ENCODE measurements around the gene AHCY. TPM values are rescaled to one million over a fixed set of nuclear protein-coding genes. Genes with fewer than 3 reads are reported as not detected.

The AHCY gene
- total RNA-seq, 1 donor from 2014 or later = 199 TPM

DNA sequence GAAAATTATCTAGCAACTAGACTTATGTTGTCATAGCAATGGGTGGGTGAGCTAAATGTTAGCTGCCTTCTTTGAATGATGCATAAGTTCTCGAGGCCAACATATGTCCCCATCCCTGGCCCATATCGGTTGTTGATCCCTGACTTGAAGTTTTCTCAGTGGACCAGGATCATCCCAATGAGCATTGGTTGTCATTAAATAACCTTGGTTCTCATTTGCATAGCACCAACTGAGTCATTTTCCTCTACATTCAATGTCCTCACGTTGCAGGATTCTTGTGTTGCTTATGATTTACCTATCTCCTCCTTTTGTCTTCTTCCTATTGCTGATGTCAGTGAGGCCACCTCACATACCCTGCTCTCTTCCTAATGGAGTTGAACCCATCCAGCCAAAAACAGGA, 12.1 kb upstream of the AHCY start:
- Histone ChIP-seq H3K36me3 (ENCODE audit: control insufficient read depth, insufficient read depth, low read length) (no peaks in the 10 kb centered on the region), H3K4me3 (ENCODE audit: low read depth, low read length) (no peak overlapping the region), H3K27me3 (ENCODE audit: control insufficient read depth, insufficient read depth, low read length) (peaks cover 7% of the 10 kb centered on the region)
- TF ChIP-seq, protein P1, sequence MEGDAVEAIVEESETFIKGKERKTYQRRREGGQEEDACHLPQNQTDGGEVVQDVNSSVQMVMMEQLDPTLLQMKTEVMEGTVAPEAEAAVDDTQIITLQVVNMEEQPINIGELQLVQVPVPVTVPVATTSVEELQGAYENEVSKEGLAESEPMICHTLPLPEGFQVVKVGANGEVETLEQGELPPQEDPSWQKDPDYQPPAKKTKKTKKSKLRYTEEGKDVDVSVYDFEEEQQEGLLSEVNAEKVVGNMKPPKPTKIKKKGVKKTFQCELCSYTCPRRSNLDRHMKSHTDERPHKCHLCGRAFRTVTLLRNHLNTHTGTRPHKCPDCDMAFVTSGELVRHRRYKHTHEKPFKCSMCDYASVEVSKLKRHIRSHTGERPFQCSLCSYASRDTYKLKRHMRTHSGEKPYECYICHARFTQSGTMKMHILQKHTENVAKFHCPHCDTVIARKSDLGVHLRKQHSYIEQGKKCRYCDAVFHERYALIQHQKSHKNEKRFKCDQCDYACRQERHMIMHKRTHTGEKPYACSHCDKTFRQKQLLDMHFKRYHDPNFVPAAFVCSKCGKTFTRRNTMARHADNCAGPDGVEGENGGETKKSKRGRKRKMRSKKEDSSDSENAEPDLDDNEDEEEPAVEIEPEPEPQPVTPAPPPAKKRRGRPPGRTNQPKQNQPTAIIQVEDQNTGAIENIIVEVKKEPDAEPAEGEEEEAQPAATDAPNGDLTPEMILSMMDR (IDR thresholded peaks at IDR 0.05; ENCODE audit: insufficient read depth, low read length, poor library complexity, severe bottlenecking) = no peak
- no peak for DNase-seq (ENCODE audit: low read depth)

DNA sequence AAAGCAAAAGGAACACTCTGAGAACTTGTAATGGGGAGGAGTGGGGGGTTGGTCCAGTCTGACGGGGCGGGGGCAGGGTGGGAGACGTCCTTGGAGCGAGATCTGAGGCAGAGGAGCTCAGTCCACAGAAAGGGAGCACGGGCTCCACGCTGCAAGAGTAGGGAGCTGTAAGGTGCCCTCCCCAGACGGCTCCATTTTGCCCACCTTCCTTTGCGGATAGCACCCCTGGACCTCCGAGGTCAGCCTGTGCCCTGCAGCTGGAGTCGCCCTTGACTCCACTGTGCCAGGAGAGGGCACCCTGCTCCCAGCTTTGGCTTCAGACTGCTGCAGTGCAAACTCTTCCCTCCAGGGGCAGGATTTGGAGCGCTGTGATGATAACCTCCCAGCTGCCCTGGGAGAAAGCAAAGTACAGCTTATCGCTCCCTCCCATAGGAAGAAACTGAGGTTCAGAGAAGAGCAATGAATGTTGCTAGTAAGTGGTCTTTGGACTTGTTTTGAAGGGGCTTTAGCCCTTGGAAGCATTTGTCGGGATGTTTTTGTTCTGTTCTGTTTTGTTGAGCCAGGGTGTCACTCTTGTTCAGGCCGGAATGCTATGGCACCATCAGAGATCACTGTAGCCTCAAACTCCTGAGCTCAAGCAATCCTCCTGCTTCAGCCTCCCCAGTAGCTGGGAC, 9.5 kb upstream of the AHCY start:
- DNase-seq (ENCODE audit: low read depth) = peak; percentile 34
- Histone ChIP-seq H3K27me3 (ENCODE audit: control insufficient read depth, insufficient read depth, low read length) (peaks cover 7% of the 10 kb centered on the region), H3K4me3 (ENCODE audit: low read depth, low read length) (no peak overlapping the region), H3K36me3 (ENCODE audit: control insufficient read depth, insufficient read depth, low read length) (no peaks in the 10 kb centered on the region)
- TF ChIP-seq, protein P1 (IDR thresholded peaks at IDR 0.05; ENCODE audit: insufficient read depth, low read length, poor library complexity, severe bottlenecking) = peak; percentile 100

DNA sequence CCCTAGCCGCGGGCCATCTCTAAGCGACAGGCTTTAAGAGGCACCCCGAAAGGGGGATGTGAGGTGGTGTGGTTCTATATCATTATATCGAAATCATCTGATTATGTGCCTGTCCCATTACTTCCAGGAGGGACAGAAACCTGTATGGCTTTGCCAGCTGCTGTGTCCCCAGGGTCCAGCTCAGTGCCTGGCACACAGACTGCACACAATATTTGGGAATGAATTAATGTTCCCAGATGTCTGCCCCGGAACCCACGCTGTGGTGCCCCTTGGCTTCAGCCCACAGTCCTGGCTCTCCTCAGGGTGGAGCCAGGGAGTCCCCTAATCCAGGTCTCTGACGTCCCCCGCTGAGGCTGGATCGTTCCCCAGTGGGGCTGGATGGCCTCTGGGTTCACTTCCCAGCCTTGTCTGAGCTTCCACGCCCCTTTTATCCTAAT, 8.9 kb upstream of the AHCY start:
- Histone ChIP-seq H3K27me3 (ENCODE audit: control insufficient read depth, insufficient read depth, low read length) (peaks cover 7% of the 10 kb centered on the region), H3K36me3 (ENCODE audit: control insufficient read depth, insufficient read depth, low read length) (no peaks in the 10 kb centered on the region), H3K4me3 (ENCODE audit: low read depth, low read length) (no peak overlapping the region)
- TF ChIP-seq, protein P1 (IDR thresholded peaks at IDR 0.05; ENCODE audit: insufficient read depth, low read length, poor library complexity, severe bottlenecking) = no peak
- DNase-seq (ENCODE audit: low read depth) = no peak

DNA sequence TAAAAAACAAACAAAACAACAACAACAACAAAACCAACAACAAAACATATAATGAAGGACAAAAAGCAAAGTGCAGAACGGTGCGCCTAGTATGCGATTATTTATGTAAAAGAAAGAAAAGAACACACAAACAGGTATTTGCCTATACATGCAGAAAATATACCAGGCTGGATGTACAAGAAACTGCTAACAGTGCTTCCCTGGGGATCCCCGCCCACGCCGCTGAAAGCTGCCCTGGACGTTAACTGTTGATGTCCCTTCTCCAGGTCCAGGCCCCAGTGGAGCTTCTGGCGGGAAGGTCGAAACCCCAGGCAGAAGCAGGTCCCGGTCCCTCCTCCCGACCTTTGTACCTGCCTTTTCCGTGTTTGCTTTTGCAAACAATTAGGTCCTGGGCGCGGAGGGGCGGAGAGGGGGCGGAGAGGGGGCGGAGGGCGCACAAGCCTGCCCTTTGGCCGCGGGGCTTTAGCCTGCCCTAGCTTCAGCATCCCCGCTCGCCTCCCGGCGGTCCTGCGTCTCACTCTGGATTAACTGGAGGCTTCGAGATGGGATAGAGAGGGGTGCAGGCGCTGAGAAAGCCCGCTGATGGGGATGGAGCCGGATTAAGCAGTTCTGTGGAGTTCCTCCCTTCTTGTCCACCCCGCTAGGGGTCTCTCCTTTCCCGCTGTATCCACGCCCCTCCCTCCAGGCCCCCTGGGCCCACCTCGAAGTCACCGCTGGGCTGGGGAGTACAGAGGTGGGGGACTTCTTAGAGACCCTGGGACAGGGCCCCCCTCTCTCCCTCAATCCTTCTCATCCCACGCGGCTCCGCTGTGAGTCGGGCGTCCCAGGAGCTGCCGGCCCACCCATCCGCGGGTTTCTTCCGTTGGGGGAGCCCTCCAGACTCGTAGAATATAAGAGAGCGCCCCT, 8.2 kb upstream of the AHCY start:
- Histone ChIP-seq H3K4me3 (ENCODE audit: low read depth, low read length) (no peak overlapping the region), H3K27me3 (ENCODE audit: control insufficient read depth, insufficient read depth, low read length) (peaks cover 7% of the 10 kb centered on the region), H3K36me3 (ENCODE audit: control insufficient read depth, insufficient read depth, low read length) (no peaks in the 10 kb centered on the region)
- TF ChIP-seq, protein P1 (IDR thresholded peaks at IDR 0.05; ENCODE audit: insufficient read depth, low read length, poor library complexity, severe bottlenecking) = peak; percentile 25
- DNase-seq (ENCODE audit: low read depth) = no peak

DNA sequence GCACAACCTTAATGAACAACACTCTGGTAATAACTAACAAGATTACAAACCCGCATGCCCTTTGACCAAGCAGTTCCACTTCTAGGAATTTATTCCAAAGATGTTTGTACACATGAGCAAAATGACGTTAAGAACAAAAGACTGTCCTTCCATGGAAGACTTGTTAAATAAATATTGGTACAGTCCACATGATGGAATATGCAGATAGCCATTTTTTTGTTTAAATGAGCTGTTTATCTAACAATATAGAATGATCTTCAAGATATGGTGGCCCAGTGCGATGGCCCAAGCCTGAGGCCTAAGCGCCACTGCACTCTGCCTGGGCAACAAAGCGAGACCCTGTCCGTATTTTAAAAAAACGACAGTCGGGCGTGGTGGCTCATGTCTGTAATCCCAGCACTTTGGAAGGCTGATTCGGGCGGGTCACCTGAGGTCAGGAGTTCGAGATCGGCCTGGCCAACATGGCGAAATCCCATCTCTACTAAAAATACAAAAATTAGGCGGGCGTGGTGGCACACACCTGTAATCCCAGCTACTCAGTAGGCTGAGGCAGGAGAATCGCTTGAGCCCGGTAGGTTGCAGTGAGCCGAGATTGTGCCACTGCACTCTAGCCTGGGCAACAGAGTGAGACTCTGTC, 7.4 kb upstream of the AHCY start:
- Histone ChIP-seq H3K27me3 (ENCODE audit: control insufficient read depth, insufficient read depth, low read length) (peaks cover 7% of the 10 kb centered on the region), H3K36me3 (ENCODE audit: control insufficient read depth, insufficient read depth, low read length) (no peaks in the 10 kb centered on the region), H3K4me3 (ENCODE audit: low read depth, low read length) (no peak overlapping the region)
- TF ChIP-seq, protein P1 (IDR thresholded peaks at IDR 0.05; ENCODE audit: insufficient read depth, low read length, poor library complexity, severe bottlenecking) = no peak
- no peak for DNase-seq (ENCODE audit: low read depth)

Data from kidney epithelial cell (primary cell).